K562 (cell line): ENCODE data around the gene KLF1. TPM values are rescaled to one million over a fixed set of nuclear protein-coding genes. Genes with fewer than 3 reads are reported as not detected.
A peak's percentile ranks its signal among the peaks of the same experiment; 100 is the strongest.

Experiments
- ATAC-seq: fragments of 200-7000 bp; cut with Tn5 transposase; 3 replicates; pipeline ENCODE4 v1.9.1; 2020; ENCODE audit warnings: moderate library complexity
- BruUV-seq: library from RNA; stranded (reverse); fragments of 400-500 nt; replicated peaks from 2 replicates; lab custom pipeline; 2021; lab: Mats Ljungman, UMichigan
- CTCF ChIA-PET: fragments of 300-600 bp; formaldehyde crosslinking; extraction: SDS; loops from one replicate; lab custom pipeline; 2021; ENCODE audit warnings: low intra/inter-chr PET ratio; lab: Yijun Ruan, JAX
- POLR2A ChIA-PET: fragments of 300-600, 350-650 bp; sonication (Branson Sonifier 250); formaldehyde crosslinking; extraction: SDS; loops from one replicate; lab custom pipeline; 2021; ENCODE audit warnings: antibody characterized with exemption, inconsistent platforms; lab: Yijun Ruan, JAX
- DNase-seq, 4 experiments: peaks; one replicate each; pipeline versions ENCODE4 v3.0.0 to v3.0.0-alpha.2; 2011 to 2018; ENCODE audit warnings: low spot score in 3 of 4, mixed read lengths in 3 of 4; ENCODE audit errors: extremely low read depth in 1 of 4
- FAIRE-seq: peaks from 2 replicates; lab custom pipeline; 2011; peaks lifted over from hg19 to GRCh38; lab: Jason Lieb, UNC
- H2AFZ ChIP-seq: 2 replicates; pipeline ENCODE4 v1.6.0; 2011; ENCODE audit warnings: low read depth, low read length, control low read depth, inconsistent platforms
- H3K27ac ChIP-seq: fragments of 200-600 bp; 3 replicates; pipeline ENCODE4 v1.8.0; 2011; ENCODE audit warnings: low read depth, mild to moderate bottlenecking, control low read depth, inconsistent platforms, low read length, moderate library complexity, mixed read lengths; ENCODE audit errors: extremely low read depth
- H3K27me3 ChIP-seq, 2 experiments: fragments of 300-600 bp in 1 of 2; 2 replicates in 1 of 2; 3 replicates in 1 of 2; pipeline versions ENCODE4 v1.6.0 to v1.8.0; 2011; ENCODE audit warnings: inconsistent platforms in 2 of 2, low read length in 2 of 2, mild to moderate bottlenecking in 1 of 2, mixed read lengths in 1 of 2, moderate library complexity in 1 of 2; ENCODE audit not compliant: control insufficient read depth in 2 of 2, insufficient read depth in 2 of 2
- H3K36me3 ChIP-seq: fragments of 300-600 bp; 3 replicates; pipeline ENCODE4 v1.8.0; 2011; ENCODE audit warnings: mild to moderate bottlenecking, low read length, inconsistent platforms; ENCODE audit not compliant: control insufficient read depth, insufficient read depth
- H3K4me1 ChIP-seq, 2 experiments: fragments of 200-600 bp in 1 of 2; replicated peaks in 1 of 2; 2 replicates in 1 of 2; 3 replicates in 1 of 2; pipeline versions ENCODE4 v1.5.1 to v1.8.0; 2011; ENCODE audit warnings: inconsistent platforms in 2 of 2, low read length in 2 of 2, mild to moderate bottlenecking in 1 of 2, mixed read lengths in 1 of 2, moderate library complexity in 1 of 2; ENCODE audit not compliant: control insufficient read depth in 2 of 2, insufficient read depth in 2 of 2
- H3K4me2 ChIP-seq: 2 replicates; pipeline ENCODE4 v1.6.1; 2011; ENCODE audit warnings: low read length, control low read depth, inconsistent platforms, mixed read lengths; ENCODE audit not compliant: insufficient read depth
- H3K4me3 ChIP-seq: fragments of 200-600 bp; sonication (generic), shearing (Covaris generic); 2 replicates; pipeline ENCODE4 v1.5.1; 2016; ENCODE audit warnings: control low read depth, inconsistent platforms
- H3K79me2 ChIP-seq: fragments of 200-600 bp; 3 replicates; pipeline ENCODE4 v1.8.0; 2011; ENCODE audit warnings: low read length, inconsistent platforms; ENCODE audit not compliant: control insufficient read depth, insufficient read depth
- H3K9ac ChIP-seq, 2 experiments: 2 replicates each; pipeline versions ENCODE4 v1.6.0 to v1.6.1; 2011; ENCODE audit warnings: low read depth in 2 of 2, low read length in 2 of 2, control low read depth in 1 of 2, inconsistent platforms in 1 of 2, mild to moderate bottlenecking in 1 of 2, mixed read lengths in 1 of 2; ENCODE audit not compliant: insufficient read depth in 1 of 2
- H3K9me1 ChIP-seq: one replicate; pipeline ENCODE4 v1.6.0; 2011; ENCODE audit warnings: inconsistent platforms, mild to moderate bottlenecking, low read length, moderate library complexity; ENCODE audit not compliant: control insufficient read depth, insufficient read depth
- H3K9me3 ChIP-seq: replicated peaks from 2 replicates; pipeline ENCODE4 v1.5.1; 2011; ENCODE audit warnings: low read depth, low read length, inconsistent platforms; ENCODE audit not compliant: control insufficient read depth, insufficient read depth
- H4K20me1 ChIP-seq: replicated peaks from 2 replicates; pipeline ENCODE4 v1.6.1; 2011; ENCODE audit warnings: low read length, inconsistent platforms, mixed read lengths; ENCODE audit not compliant: control insufficient read depth, insufficient read depth
- NFIC ChIP-seq: fragments of 450-650 bp; IDR thresholded peaks from 2 replicates; pipeline ENCODE4 v1.6.1; 2017; ENCODE audit warnings: mild to moderate bottlenecking, inconsistent platforms
- TRIM28 ChIP-seq: fragments of 450-650 bp; IDR thresholded peaks from 2 replicates; pipeline ENCODE4 v1.6.1; 2017
- ZNF584 ChIP-seq: fragments of 200-800 bp; sonication (Bioruptor generic); IDR thresholded peaks from 2 replicates; pipeline ENCODE4 v1.6.1; 2016; ENCODE audit warnings: low read depth, mild to moderate bottlenecking, missing genetic modification characterization, missing compliant biosample characterization
- WGBS: fragments of 100-300 bp; shearing (Covaris generic); methylation state at CpG from one replicate; pipeline ENCODE4 v1.1.6; 2016; ENCODE audit warnings: low coverage, mixed read lengths; ENCODE audit not compliant: insufficient coverage; ENCODE audit errors: missing lambda C conversion rate; 5-methylcytosine and 5-hydroxymethylcytosine counted together
- in situ Hi-C: fragments of 300-500 bp; cut with MboI; formaldehyde crosslinking; loops from 4 replicates; pipeline ENCODE4 v1.15.0; 2018; ENCODE audit warnings: inconsistent platforms, mixed read lengths
- intact Hi-C: fragments of 100-400 bp; cut with micrococcal nuclease; formaldehyde crosslinking; loops from 2 replicates; pipeline ENCODE4 v1.14.2; 2022
- polyA plus RNA-seq, 8 experiments: library from polyadenylated mRNA; depleted of rRNA in 4 of 8; stranded (reverse) in 5 of 8; unstranded in 3 of 8; fragments of >200 nt; fragmentation: Nextera tagmentation in 2 of 8; fragmentation: Illumina TruSeq in 1 of 8; extraction: Ambion mirVana in 2 of 8; extraction: Trizol in 1 of 8; gene quantifications; 2 replicates each; pipeline versions ENCODE4 v1.2.1 to v1.2.3, GENCODE V29; 2011 to 2014; ENCODE audit warnings: inconsistent platforms in 1 of 8, missing spikeins in 1 of 8
- total RNA-seq, 7 experiments: library from RNA; depleted of rRNA in 6 of 7; stranded (reverse); fragments of >200 nt in 6 of 7; fragmentation: Illumina TruSeq in 2 of 7; extraction: Trizol in 2 of 7; gene quantifications; 2 replicates each; pipeline versions ENCODE4 v1.2.1 to v1.2.3, GENCODE V29; 2011 to 2021; ENCODE audit warnings: low replicate concordance in 1 of 7

Gene KLF1
- total and polyA plus RNA-seq, 9 of the 15 experiments (the other 6 are each of a cell fraction or from before 2014, with no cell fraction given): 8.4 to 163 (median 47.3) TPM

DNA sequence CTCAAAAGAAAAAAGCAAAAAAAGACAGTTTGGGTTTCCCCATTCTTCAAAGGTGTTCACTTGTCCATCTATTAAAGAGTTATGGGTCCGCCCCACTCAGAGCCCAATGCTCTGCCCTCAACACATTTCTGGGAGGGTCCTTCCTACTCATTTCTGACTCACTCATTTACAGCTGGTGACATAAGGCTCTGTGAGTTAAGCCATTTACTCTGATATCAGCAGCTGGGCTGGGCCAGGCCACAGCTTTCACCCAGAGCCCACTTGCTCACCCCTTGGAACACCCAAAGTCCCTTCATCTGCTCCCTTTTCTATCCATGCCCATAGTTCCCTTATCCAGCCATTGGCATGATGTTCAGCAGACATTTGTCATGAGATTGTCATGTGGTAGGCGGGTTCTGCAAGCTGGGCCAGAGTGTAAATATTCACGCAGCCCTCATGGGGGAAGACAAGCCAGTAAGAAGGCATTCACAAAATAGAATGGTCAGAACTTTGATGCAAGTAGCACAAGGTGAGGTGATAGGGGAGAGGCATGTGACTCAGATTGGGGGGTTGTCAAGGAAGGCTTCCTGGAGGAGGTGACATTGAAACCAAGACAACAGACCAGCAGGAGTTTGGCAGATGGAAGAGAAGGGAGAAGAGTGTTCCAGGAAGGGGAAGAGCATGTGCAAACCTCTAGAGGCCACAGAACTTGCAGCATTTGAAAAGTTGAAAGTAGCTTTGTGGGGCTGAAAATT is 42.8 kb downstream of the KLF1 start (continued):
- TF ChIP-seq ZNF584 (CRISPR knock-in tag): no peak

DNA sequence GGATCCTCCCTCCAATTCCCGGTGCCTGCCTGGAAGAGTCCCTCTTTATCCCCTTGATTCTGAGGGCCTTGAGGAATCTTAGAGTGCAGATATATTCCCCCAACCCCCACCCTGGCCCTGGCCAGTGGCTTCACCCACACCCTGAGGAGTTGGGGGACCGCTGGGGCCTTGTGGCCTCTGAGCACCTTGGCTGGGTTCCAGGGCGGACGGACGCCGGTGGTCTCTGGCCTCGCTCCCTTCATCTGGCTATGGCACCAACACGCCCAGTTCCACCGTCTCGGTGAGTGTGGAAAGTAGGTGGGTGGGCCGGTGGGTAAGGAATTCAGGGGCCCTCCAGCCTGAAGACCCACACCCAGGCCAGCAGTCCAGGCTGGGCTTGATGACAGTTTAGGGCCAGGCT is 43.7 kb downstream of the KLF1 start:
- intact Hi-C loops (loop anchor here (5.0 kb wide), 1 partner anchor 66 kb away; the partner anchor contains the start of gene HOOK2), in situ Hi-C loops (no loop called here)
- Histone ChIP-seq H3K9ac (peak overlapping the region in 1 of 2 experiments; percentile 53; a peak in 2 of 4 replicates), H3K27ac (no peak overlapping the region), H3K4me2 (no peak overlapping the region), H2AFZ (no peak overlapping the region), H3K4me3 (no peak overlapping the region), H3K4me1 (peaks cover 33 to 48% of the 10 kb centered on the region in 2 experiments), H3K9me3 (no peaks in the 10 kb centered on the region), H4K20me1 (peaks cover 6% of the 10 kb centered on the region; the same call in 1 of the 2 replicates), H3K9me1 (peaks cover 7% of the 10 kb centered on the region), H3K27me3 (no peaks in the 10 kb centered on the region; a peak in 1 of 5 replicates), H3K79me2 (peaks cover 20% of the 10 kb centered on the region), H3K36me3 (peaks cover 24% of the 10 kb centered on the region; the same call in 2 of the 3 replicates)
- no peak for DNase-seq
- ChIA-PET POLR2A (no interaction called here), CTCF (no interaction called here)
- no peak for FAIRE-seq
- no TSS peak for BruUV-seq
- no peak for ATAC-seq
- TF ChIP-seq TRIM28: no peak
- peak; percentile 35; the same call in 1 of the 2 replicates for TF ChIP-seq NFIC
- 88% methylated on average over 11 of the region's 11 CpGs for WGBS
